ENCODE measurements around the gene IPO13. TPM values are rescaled to one million over a fixed set of nuclear protein-coding genes. Genes with fewer than 3 reads are reported as not detected.

Gene IPO13
- total RNA-seq, 1 experiment from 2014 or later: 24.2 TPM

DNA sequence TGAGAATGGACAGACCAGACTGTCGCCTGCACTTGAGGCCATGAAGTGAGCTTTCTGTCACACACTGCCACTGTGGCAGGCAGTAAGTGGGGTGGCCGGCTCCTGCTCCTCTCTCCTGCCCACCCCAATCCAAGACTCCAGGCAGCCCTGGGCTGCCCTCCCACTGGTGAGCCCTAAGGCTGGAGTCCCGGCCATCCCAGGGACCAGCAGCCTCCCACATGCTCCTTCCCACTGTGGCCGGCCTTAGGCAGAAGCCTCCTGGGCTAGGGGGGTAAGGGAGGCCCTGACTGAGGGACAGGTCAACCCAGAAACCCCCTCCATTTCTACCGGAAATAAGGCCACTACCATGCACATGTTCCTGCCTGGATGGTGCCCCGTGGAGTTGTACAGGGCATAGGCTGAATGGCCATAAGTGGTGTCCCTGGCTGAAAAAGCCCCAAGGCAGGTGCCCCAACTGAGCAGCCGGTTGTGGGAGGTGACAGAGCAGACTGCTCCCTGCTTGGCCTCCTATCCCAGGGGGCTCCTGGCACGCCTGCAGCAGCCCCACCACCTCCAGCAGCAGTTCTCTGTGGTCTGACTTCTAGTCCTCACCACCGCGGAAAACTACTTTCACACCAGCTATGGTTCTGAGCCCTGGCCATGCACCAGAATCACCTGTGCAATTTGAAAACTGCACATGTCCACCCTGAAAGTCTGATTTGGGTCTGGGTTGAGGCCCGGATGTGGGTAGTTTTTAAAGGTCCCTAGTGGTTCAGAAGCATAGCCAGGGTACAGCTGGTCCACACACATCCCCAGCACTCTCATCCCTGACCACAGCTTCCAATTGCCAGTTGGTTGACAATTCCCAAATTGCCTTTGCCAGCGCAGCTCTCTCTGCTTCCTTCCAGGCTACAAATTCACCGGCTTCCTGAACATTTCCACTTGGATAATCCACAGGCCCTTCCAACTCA, 14.8 kb upstream of the IPO13 start:
- BruUV-seq (replicated peaks): no TSS peak
- peaks cover 19% of the 10 kb centered on the region for H3K36me3 Mint-ChIP-seq (ENCODE audit: insufficient read depth, unreplicated experiment)
- TF ChIP-seq, protein P1, sequence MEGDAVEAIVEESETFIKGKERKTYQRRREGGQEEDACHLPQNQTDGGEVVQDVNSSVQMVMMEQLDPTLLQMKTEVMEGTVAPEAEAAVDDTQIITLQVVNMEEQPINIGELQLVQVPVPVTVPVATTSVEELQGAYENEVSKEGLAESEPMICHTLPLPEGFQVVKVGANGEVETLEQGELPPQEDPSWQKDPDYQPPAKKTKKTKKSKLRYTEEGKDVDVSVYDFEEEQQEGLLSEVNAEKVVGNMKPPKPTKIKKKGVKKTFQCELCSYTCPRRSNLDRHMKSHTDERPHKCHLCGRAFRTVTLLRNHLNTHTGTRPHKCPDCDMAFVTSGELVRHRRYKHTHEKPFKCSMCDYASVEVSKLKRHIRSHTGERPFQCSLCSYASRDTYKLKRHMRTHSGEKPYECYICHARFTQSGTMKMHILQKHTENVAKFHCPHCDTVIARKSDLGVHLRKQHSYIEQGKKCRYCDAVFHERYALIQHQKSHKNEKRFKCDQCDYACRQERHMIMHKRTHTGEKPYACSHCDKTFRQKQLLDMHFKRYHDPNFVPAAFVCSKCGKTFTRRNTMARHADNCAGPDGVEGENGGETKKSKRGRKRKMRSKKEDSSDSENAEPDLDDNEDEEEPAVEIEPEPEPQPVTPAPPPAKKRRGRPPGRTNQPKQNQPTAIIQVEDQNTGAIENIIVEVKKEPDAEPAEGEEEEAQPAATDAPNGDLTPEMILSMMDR (IDR thresholded peaks at IDR 0.05; ENCODE audit: unreplicated experiment): no peak
- peaks cover 2% of the 10 kb centered on the region for H3K9me3 Mint-ChIP-seq (ENCODE audit: low read depth, unreplicated experiment)
- H3K27ac Mint-ChIP-seq (ENCODE audit: unreplicated experiment): peak overlapping the region; percentile 48
- peaks cover 6% of the 10 kb centered on the region for H3K4me1 Mint-ChIP-seq (ENCODE audit: low read depth, unreplicated experiment)
- H3K4me3 Mint-ChIP-seq (ENCODE audit: low read depth, unreplicated experiment): no peak overlapping the region
- H3K27me3 Mint-ChIP-seq (ENCODE audit: unreplicated experiment): no peaks in the 10 kb centered on the region
- no peak for DNase-seq
- intact Hi-C loops (cut with micrococcal nuclease; ENCODE audit: unreplicated experiment): loop anchor here (5.0 kb wide), 1 partner anchor 80 kb away; no protein-coding TSS in a partner anchor
- CTCF ChIA-PET: interaction anchor here (5.0 kb wide), 1 partner anchor 167 kb away, joined by 193 read pairs; no protein-coding TSS in a partner anchor

DNA sequence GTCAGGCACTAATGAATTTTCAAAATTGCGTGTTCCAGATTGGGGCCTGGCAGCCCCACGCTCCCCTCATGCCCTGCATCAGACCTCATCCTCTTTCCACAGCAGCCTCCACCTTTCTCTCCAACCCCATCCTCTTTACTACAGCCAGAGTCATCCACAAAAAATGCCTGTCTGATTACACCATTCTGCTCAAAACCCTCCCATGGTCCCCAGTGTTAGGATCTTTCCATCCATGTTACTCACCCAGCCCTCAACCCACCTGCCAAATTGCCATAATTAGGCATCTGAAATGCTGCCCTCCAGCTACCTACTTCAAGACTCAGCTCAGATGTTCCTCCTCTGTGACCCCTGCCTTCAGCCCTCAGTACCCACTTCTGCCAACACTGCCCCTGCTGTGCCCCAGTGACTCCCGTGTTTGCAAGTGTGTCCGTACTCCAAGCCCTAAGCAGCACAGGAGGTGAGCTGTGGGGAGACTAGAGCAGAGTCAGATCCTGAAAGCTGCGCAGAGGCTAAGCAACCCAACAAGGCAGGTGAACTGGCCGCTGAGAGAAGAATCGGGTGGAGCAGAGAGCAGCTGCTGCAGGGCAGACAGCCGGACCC, 13.9 kb upstream of the IPO13 start:
- no peak for DNase-seq
- Mint-ChIP-seq H3K27ac (ENCODE audit: unreplicated experiment) (no peak overlapping the region), H3K9me3 (ENCODE audit: low read depth, unreplicated experiment) (peaks cover 2% of the 10 kb centered on the region), H3K36me3 (ENCODE audit: insufficient read depth, unreplicated experiment) (peaks cover 19% of the 10 kb centered on the region), H3K4me1 (ENCODE audit: low read depth, unreplicated experiment) (peaks cover 6% of the 10 kb centered on the region), H3K4me3 (ENCODE audit: low read depth, unreplicated experiment) (peak overlapping the region; percentile 66), H3K27me3 (ENCODE audit: unreplicated experiment) (no peaks in the 10 kb centered on the region)
- TF ChIP-seq, protein P1 (IDR thresholded peaks at IDR 0.05; ENCODE audit: unreplicated experiment): no peak
- TSS peak; percentile 23 for BruUV-seq (replicated peaks)
- intact Hi-C loops (cut with micrococcal nuclease; ENCODE audit: unreplicated experiment): loop anchor here (5.0 kb wide), 1 partner anchor 81 kb away; no protein-coding TSS in a partner anchor
- CTCF ChIA-PET: interaction anchor here (1.5 to 5.0 kb wide), 2 partner anchors 150 to 168 kb away, joined by 5 to 193 read pairs; no protein-coding TSS in a partner anchor

DNA sequence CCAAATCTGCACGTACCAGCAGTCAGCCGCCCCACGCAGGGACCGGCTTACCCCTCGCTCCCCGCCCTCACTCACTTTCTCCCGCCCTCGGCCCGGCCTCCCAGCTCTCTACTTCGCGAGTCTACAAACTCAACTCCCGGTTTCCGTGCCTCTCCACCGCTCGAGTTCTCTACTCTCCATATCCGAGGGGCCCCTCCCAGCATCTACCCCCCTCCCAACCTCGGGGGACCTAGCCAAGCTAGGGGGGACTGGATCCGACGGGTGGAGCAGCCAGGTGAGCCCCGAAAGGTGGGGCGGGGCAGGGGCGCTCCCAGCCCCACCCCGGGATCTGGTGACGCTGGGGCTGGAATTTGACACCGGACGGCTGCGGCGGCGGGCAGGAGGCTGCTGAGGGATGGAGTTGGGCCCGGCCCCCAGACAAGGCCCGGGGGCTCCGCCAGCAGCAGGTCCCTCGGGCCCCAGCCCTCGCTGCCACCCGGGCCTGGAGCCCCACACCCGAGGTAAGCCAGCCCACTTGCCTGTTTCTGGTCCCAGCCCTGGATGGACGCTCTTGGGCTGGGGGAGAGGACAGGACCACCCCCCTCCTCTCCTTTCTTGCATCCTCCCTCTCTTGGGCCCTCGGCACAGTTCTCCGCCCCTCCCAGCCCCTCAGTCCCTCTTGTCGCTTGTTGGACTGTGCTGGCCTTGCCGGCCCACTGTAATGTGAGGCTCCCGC, 13.2 kb upstream of the IPO13 start, which contains the start of gene ARTN:
ARTN (plus strand) TSS at position 416 of the 715 bp plus-strand sequence. CDS start 1,856 bp downstream, outside the sequence.
- DNase-seq: peak; percentile 63
- peaks cover 6% of the 10 kb centered on the region for H3K4me1 Mint-ChIP-seq (ENCODE audit: low read depth, unreplicated experiment)
- peak within 1 kb of the TSS; percentile 48 for H3K27ac Mint-ChIP-seq (ENCODE audit: unreplicated experiment)
- peaks cover 19% of the 10 kb centered on the region for H3K36me3 Mint-ChIP-seq (ENCODE audit: insufficient read depth, unreplicated experiment)
- H3K9me3 Mint-ChIP-seq (ENCODE audit: low read depth, unreplicated experiment): peaks cover 2% of the 10 kb centered on the region
- BruUV-seq (replicated peaks): no TSS peak
- TF ChIP-seq, protein P1 (IDR thresholded peaks at IDR 0.05; ENCODE audit: unreplicated experiment): no peak
- CTCF ChIA-PET: interaction anchor here (0.5 to 5.0 kb wide), 10 partner anchors 12 to 1685 kb away, joined by 3 to 193 read pairs (median 7); partner anchors contain the start of gene IPO13
- no peaks in the 10 kb centered on the region for H3K27me3 Mint-ChIP-seq (ENCODE audit: unreplicated experiment)
- intact Hi-C loops (cut with micrococcal nuclease; ENCODE audit: unreplicated experiment): loop anchor here (1.0 to 5.0 kb wide), 2 partner anchors 81 to 170 kb away; no protein-coding TSS in a partner anchor
- H3K4me3 Mint-ChIP-seq (ENCODE audit: low read depth, unreplicated experiment): peak within 1 kb of the TSS; percentile 66
